Ishikawa (cell line): ENCODE data around the gene CNNM2.

ENCODE experiments used
- CEBPB ChIP-seq: IDR thresholded peaks from 2 replicates; pipeline ENCODE4 v1.6.1; 2012
- CREB1 ChIP-seq: IDR thresholded peaks from 2 replicates; pipeline ENCODE4 v1.6.1; 2012; ENCODE audit warnings: low read depth
- EGR1 ChIP-seq: IDR thresholded peaks from 2 replicates; pipeline ENCODE4 v1.6.1; 2012
- EP300 ChIP-seq: IDR thresholded peaks from 2 replicates; pipeline ENCODE4 v1.6.1; 2012; ENCODE audit warnings: borderline replicate concordance
- FOXM1 ChIP-seq: IDR thresholded peaks from 2 replicates; pipeline ENCODE4 v1.6.1; 2012; ENCODE audit warnings: low read depth, borderline replicate concordance
- MAX ChIP-seq: IDR thresholded peaks from 2 replicates; pipeline ENCODE4 v1.6.1; 2012
- NFIC ChIP-seq: IDR thresholded peaks from 2 replicates; pipeline ENCODE4 v1.6.1; 2012
- RAD21 ChIP-seq: IDR thresholded peaks from 2 replicates; pipeline ENCODE4 v1.6.1; 2012; ENCODE audit warnings: low read depth
- TAF1 ChIP-seq: IDR thresholded peaks from 2 replicates; pipeline ENCODE4 v1.6.1; 2012; ENCODE audit warnings: low read depth, mild to moderate bottlenecking
- TCF12 ChIP-seq: IDR thresholded peaks from 2 replicates; pipeline ENCODE4 v1.6.1; 2012; ENCODE audit warnings: low read depth
- TEAD4 ChIP-seq: IDR thresholded peaks from 2 replicates; pipeline ENCODE4 v1.6.1; 2012
- YY1 ChIP-seq: IDR thresholded peaks from 2 replicates; pipeline ENCODE4 v1.6.1; 2012; ENCODE audit warnings: low read depth
- ZBTB7A ChIP-seq: IDR thresholded peaks from 2 replicates; pipeline ENCODE4 v1.6.1; 2012; ENCODE audit warnings: low read depth
- TF ChIP-seq, protein P1 (sequence below): IDR thresholded peaks from 2 replicates; pipeline ENCODE4 v1.6.1; 2012
- TF ChIP-seq, protein P2 (sequence below): IDR thresholded peaks from 2 replicates; pipeline ENCODE4 v1.6.1; 2012; ENCODE audit warnings: low read depth, mild to moderate bottlenecking

CNNM2 gene

GRCh38 chr10:103127241-103127640, 209.1 kb downstream of the CNNM2 start:
- TF ChIP-seq NFIC (no peak), FOXM1 (no peak), TAF1 (no peak), TCF12 (no peak), ZBTB7A (no peak), MAX (no peak), EGR1 (no peak), RAD21 (no peak), TEAD4 (no peak), CREB1 (no peak), EP300 (no peak), YY1 (no peak), CEBPB (no peak)
- TF ChIP-seq, protein P1, sequence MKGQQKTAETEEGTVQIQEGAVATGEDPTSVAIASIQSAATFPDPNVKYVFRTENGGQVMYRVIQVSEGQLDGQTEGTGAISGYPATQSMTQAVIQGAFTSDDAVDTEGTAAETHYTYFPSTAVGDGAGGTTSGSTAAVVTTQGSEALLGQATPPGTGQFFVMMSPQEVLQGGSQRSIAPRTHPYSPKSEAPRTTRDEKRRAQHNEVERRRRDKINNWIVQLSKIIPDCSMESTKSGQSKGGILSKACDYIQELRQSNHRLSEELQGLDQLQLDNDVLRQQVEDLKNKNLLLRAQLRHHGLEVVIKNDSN, result no peak
- TF ChIP-seq, protein P2, sequence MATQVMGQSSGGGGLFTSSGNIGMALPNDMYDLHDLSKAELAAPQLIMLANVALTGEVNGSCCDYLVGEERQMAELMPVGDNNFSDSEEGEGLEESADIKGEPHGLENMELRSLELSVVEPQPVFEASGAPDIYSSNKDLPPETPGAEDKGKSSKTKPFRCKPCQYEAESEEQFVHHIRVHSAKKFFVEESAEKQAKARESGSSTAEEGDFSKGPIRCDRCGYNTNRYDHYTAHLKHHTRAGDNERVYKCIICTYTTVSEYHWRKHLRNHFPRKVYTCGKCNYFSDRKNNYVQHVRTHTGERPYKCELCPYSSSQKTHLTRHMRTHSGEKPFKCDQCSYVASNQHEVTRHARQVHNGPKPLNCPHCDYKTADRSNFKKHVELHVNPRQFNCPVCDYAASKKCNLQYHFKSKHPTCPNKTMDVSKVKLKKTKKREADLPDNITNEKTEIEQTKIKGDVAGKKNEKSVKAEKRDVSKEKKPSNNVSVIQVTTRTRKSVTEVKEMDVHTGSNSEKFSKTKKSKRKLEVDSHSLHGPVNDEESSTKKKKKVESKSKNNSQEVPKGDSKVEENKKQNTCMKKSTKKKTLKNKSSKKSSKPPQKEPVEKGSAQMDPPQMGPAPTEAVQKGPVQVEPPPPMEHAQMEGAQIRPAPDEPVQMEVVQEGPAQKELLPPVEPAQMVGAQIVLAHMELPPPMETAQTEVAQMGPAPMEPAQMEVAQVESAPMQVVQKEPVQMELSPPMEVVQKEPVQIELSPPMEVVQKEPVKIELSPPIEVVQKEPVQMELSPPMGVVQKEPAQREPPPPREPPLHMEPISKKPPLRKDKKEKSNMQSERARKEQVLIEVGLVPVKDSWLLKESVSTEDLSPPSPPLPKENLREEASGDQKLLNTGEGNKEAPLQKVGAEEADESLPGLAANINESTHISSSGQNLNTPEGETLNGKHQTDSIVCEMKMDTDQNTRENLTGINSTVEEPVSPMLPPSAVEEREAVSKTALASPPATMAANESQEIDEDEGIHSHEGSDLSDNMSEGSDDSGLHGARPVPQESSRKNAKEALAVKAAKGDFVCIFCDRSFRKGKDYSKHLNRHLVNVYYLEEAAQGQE, result no peak

- no peak for TF ChIP-seq FOXM1
- no peak for TF ChIP-seq EP300
- no peak for TF ChIP-seq ZBTB7A
- TF ChIP-seq TCF12, result no peak
- TF ChIP-seq MAX, result no peak
- no peak for TF ChIP-seq CEBPB
- TF ChIP-seq TEAD4, result no peak
- TF ChIP-seq, protein P1, result no peak
Observed at GRCh38 chr10:103130910-103131309, 212.8 kb downstream of the CNNM2 start.

DNA sequence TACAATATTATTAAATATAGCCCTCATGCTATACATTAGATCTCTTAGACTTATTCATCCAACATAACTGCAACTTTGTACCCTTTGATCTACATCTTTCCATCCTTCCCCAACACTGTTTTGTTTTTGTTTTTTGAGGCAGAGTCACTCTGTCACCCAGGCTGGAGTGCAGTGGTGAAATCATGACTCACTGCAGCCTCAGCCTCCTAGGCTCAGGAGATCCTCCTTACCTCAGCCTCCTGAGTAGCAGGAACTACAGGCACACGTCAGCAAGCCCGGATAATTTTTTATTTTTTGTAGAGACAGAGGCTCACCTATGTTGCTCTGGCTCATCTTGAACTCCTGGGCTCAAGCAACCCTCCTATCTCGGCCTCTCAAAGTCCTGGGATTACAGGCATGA, 221.7 kb downstream of the CNNM2 start:
- TF ChIP-seq MAX, result no peak
- no peak for TF ChIP-seq YY1
- no peak for TF ChIP-seq RAD21
- no peak for TF ChIP-seq ZBTB7A
- no peak for TF ChIP-seq TAF1
- TF ChIP-seq, protein P1, result no peak
